ENCODE data around the gene NT5DC2.

Gene NT5DC2

GRCh38 chr3:52501046-52501445 lies 32.6 kb downstream of the NT5DC2 start:
- Histone ChIP-seq H3K27me3 (ENCODE audit: control insufficient read depth, insufficient read depth, low read length) (peaks cover 5% of the 10 kb centered on the region), H3K9me3 (replicated peaks; ENCODE audit: low read length) (no peaks in the 10 kb centered on the region), H3K9ac (ENCODE audit: low read depth, low read length) (no peak overlapping the region), H3K36me3 (ENCODE audit: insufficient read depth, low read length) (no peaks in the 10 kb centered on the region), H3K4me2 (ENCODE audit: low read length) (no peak overlapping the region), H3K4me3 (ENCODE audit: low read length) (no peak overlapping the region), H3K4me1 (ENCODE audit: control insufficient read depth, insufficient read depth, low read length) (peaks cover 23% of the 10 kb centered on the region)

- Histone ChIP-seq H3K4me2 (ENCODE audit: low read length) (peak overlapping the region; percentile 49), H3K27me3 (ENCODE audit: control insufficient read depth, insufficient read depth, low read length) (no peaks in the 10 kb centered on the region), H3K4me3 (ENCODE audit: low read length) (no peak overlapping the region), H3K9ac (ENCODE audit: low read depth, low read length) (no peak overlapping the region), H3K4me1 (ENCODE audit: control insufficient read depth, insufficient read depth, low read length) (peaks cover 31% of the 10 kb centered on the region), H3K36me3 (ENCODE audit: insufficient read depth, low read length) (peaks cover under 1% of the 10 kb centered on the region), H3K9me3 (replicated peaks; ENCODE audit: low read length) (no peaks in the 10 kb centered on the region)
Measured at GRCh38 chr3:52498137-52499054, 35.3 kb downstream of the NT5DC2 start.

DNA sequence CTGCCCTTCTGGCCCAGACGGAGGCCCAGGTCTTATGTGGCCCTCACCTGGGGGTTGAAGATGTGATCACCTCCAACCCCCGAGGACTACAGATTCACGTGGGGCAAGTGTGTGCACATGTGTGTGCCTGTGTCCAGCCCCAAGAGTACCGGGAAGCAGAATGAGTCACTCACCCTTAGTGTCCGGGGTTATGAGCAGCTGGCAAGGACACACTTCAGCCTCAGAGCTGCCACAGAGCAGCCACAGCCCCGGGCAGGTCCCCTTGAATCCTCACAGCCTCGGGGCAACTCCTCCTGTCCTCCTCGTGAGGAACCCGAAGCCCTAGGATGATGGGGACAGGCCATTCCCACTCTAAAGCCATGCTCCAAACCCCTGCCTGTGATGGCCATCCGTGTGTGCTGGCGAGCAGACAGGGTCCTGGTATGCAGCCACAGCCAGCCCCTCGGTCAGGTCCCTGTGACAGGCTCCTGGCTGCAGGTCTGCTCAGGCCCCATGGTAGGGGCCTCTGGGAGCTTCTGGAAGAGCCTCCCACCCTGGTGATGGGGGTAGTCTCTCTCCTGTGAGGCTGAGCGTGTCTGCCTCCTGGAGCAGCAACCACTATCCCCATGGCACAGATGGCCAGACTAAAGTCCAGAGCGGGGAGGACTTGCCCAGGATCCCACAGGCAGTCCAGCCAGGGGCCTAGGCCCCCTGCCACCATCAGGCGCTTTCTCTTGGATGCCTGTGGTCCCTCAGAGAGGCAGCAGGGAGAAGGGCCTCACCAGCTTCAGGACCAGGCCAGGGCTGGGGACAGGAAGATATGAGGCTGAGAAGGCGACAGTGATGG lies 37.7 kb downstream of the NT5DC2 start:
- Histone ChIP-seq H3K36me3 (ENCODE audit: insufficient read depth, low read length) (peaks cover 24% of the 10 kb centered on the region), H3K9me3 (replicated peaks; ENCODE audit: low read length) (no peaks in the 10 kb centered on the region), H3K9ac (ENCODE audit: low read depth, low read length) (no peak overlapping the region), H3K27me3 (ENCODE audit: control insufficient read depth, insufficient read depth, low read length) (no peaks in the 10 kb centered on the region), H3K4me3 (ENCODE audit: low read length) (no peak overlapping the region), H3K4me1 (ENCODE audit: control insufficient read depth, insufficient read depth, low read length) (peaks cover 31% of the 10 kb centered on the region), H3K4me2 (ENCODE audit: low read length) (no peak overlapping the region)

GRCh38 chr3:52494886-52495495 lies 38.7 kb downstream of the NT5DC2 start, which contains the start of gene STAB1:
Gene STAB1 (plus strand): TSS chr3:52495338. CDS start chr3:52495414, 76 bp downstream.
- peaks cover 31% of the 10 kb centered on the region for H3K4me1 ChIP-seq (ENCODE audit: control insufficient read depth, insufficient read depth, low read length)

GRCh38 chr3:52494445-52494844 lies 39.2 kb downstream of the NT5DC2 start:
- Histone ChIP-seq H3K27me3 (ENCODE audit: control insufficient read depth, insufficient read depth, low read length) (no peaks in the 10 kb centered on the region), H3K4me3 (ENCODE audit: low read length) (no peak overlapping the region), H3K36me3 (ENCODE audit: insufficient read depth, low read length) (peaks cover 39% of the 10 kb centered on the region), H3K4me2 (ENCODE audit: low read length) (no peak overlapping the region), H3K9me3 (replicated peaks; ENCODE audit: low read length) (no peaks in the 10 kb centered on the region), H3K4me1 (ENCODE audit: control insufficient read depth, insufficient read depth, low read length) (peaks cover 31% of the 10 kb centered on the region), H3K9ac (ENCODE audit: low read depth, low read length) (no peak overlapping the region)

More at GRCh38 chr3:52494886-52495495, 38.7 kb downstream of the NT5DC2 start, which contains the start of gene STAB1:
- Histone ChIP-seq H3K9me3 (replicated peaks; ENCODE audit: low read length) (no peaks in the 10 kb centered on the region), H3K27me3 (ENCODE audit: control insufficient read depth, insufficient read depth, low read length) (no peaks in the 10 kb centered on the region), H3K4me2 (ENCODE audit: low read length) (no peak within 1 kb of the TSS), H3K36me3 (ENCODE audit: insufficient read depth, low read length) (peaks cover 34% of the 10 kb centered on the region), H3K9ac (ENCODE audit: low read depth, low read length) (no peak within 1 kb of the TSS), H3K4me3 (ENCODE audit: low read length) (no peak within 1 kb of the TSS)

GRCh38 chr3:52493232-52494017 lies 40.2 kb downstream of the NT5DC2 start:
- no peak overlapping the region for H3K9ac ChIP-seq (ENCODE audit: low read depth, low read length)
- H3K4me3 ChIP-seq (ENCODE audit: low read length): no peak overlapping the region
- no peaks in the 10 kb centered on the region for H3K9me3 ChIP-seq (replicated peaks; ENCODE audit: low read length)
- H3K4me1 ChIP-seq (ENCODE audit: control insufficient read depth, insufficient read depth, low read length): peaks cover 22% of the 10 kb centered on the region
- no peak overlapping the region for H3K4me2 ChIP-seq (ENCODE audit: low read length)
- H3K36me3 ChIP-seq (ENCODE audit: insufficient read depth, low read length): peaks cover 47% of the 10 kb centered on the region
- H3K27me3 ChIP-seq (ENCODE audit: control insufficient read depth, insufficient read depth, low read length): no peaks in the 10 kb centered on the region

GRCh38 chr3:52492059-52492458 lies 41.6 kb downstream of the NT5DC2 start:
- Histone ChIP-seq H3K4me3 (ENCODE audit: low read length) (no peak overlapping the region), H3K4me2 (ENCODE audit: low read length) (no peak overlapping the region), H3K4me1 (ENCODE audit: control insufficient read depth, insufficient read depth, low read length) (peaks cover 13% of the 10 kb centered on the region), H3K27me3 (ENCODE audit: control insufficient read depth, insufficient read depth, low read length) (no peaks in the 10 kb centered on the region), H3K9me3 (replicated peaks; ENCODE audit: low read length) (no peaks in the 10 kb centered on the region), H3K9ac (ENCODE audit: low read depth, low read length) (no peak overlapping the region), H3K36me3 (ENCODE audit: insufficient read depth, low read length) (peaks cover 61% of the 10 kb centered on the region)

DNA sequence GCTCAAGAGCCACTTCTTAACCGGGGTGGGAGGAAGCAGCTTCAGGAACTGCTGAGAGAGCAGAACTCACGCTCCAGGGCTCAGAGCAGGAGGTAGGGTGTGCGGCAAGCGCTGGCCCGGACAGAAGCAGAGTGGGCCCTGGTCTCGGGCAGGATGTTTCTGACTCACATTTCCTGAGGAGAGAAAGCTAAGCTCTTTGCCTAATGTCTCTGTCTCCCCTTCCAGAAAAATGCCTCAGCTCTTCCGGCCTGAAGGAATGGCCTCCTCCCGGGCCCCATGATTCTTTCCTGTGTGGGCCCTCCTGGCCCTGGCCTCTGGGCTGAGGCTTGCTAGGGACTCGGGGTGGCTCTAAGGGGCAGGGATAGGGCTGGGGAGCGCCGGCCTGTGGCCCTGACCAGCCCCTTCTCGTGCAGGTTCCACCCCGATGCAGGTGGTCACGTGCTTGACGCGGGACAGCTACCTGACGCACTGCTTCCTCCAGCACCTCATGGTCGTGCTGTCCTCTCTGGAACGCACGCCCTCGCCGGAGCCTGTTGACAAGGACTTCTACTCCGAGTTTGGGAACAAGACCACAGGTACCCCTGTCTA lies 42.6 kb downstream of the NT5DC2 start:
- Histone ChIP-seq H3K4me2 (ENCODE audit: low read length) (no peak overlapping the region), H3K9ac (ENCODE audit: low read depth, low read length) (no peak overlapping the region), H3K27me3 (ENCODE audit: control insufficient read depth, insufficient read depth, low read length) (no peaks in the 10 kb centered on the region), H3K4me3 (ENCODE audit: low read length) (no peak overlapping the region), H3K4me1 (ENCODE audit: control insufficient read depth, insufficient read depth, low read length) (peaks cover 7% of the 10 kb centered on the region), H3K36me3 (ENCODE audit: insufficient read depth, low read length) (peaks cover 68% of the 10 kb centered on the region), H3K9me3 (replicated peaks; ENCODE audit: low read length) (no peaks in the 10 kb centered on the region)

DNA sequence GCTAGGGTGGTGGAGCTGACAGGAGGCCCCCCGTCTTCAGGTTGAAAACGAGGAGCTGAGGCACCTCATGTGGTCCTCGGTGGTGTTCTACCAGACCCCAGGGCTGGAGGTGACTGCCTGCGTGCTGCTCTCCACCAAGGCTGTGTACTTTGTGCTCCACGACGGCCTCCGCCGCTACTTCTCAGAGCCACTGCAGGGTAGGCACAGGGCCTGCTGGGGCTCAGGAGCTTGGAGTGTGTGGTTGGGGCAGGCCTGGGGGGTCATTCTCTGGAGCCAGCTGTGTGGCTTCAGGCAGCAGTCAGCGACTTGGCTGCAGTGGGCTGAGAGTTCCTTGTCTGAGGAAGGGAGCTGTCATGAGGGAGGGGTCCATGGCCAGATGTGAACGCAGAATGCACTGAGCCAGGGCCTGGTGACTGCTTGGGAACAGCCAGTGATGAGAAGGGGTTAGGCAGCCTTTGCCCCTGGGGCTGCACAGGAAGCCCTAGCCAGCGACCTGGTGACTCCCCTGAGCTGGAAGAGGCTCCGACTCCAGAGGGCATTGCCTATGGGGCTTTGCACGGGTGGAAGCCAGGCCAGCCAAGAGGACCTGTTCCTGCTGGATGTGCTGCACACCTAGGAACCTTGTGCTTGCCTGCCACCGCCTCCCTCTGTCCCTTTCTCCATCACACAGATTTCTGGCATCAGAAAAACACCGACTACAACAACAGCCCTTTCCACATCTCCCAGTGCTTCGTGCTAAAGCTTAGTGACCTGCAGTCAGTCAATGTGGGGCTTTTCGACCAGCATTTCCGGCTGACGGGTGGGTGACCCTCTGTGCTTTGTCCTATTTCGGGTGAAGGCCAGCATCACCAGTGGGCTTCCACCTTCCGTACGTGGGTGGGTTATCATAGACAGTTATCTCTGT lies 43.4 kb downstream of the NT5DC2 start:
- H3K36me3 ChIP-seq (ENCODE audit: insufficient read depth, low read length): peaks cover 75% of the 10 kb centered on the region
- no peak overlapping the region for H3K9ac ChIP-seq (ENCODE audit: low read depth, low read length)
- no peak overlapping the region for H3K4me2 ChIP-seq (ENCODE audit: low read length)
- no peak overlapping the region for H3K4me3 ChIP-seq (ENCODE audit: low read length)
- no peaks in the 10 kb centered on the region for H3K4me1 ChIP-seq (ENCODE audit: control insufficient read depth, insufficient read depth, low read length)
- no peaks in the 10 kb centered on the region for H3K27me3 ChIP-seq (ENCODE audit: control insufficient read depth, insufficient read depth, low read length)
- no peaks in the 10 kb centered on the region for H3K9me3 ChIP-seq (replicated peaks; ENCODE audit: low read length)

- Histone ChIP-seq H3K9ac (ENCODE audit: low read depth, low read length) (no peak overlapping the region), H3K4me1 (ENCODE audit: control insufficient read depth, insufficient read depth, low read length) (no peaks in the 10 kb centered on the region), H3K27me3 (ENCODE audit: control insufficient read depth, insufficient read depth, low read length) (no peaks in the 10 kb centered on the region), H3K4me2 (ENCODE audit: low read length) (no peak overlapping the region), H3K4me3 (ENCODE audit: low read length) (no peak overlapping the region), H3K9me3 (replicated peaks; ENCODE audit: low read length) (no peaks in the 10 kb centered on the region), H3K36me3 (ENCODE audit: insufficient read depth, low read length) (peaks cover 76% of the 10 kb centered on the region)
Measured at GRCh38 chr3:52489453-52489852, 44.2 kb downstream of the NT5DC2 start.

All from skeletal muscle satellite cell (primary cell).